HG02970 (cell line): ENCODE measurements around the gene SINHCAF.

Experiments
- ATAC-seq: cut with Tn5 transposase; IDR thresholded peaks from one replicate; pipeline ENCODE4 v1.9.1; 2021; ENCODE audit warnings: mild to moderate bottlenecking, moderate library complexity, moderate number of reproducible peaks; ENCODE audit not compliant: unreplicated experiment, low FRiP score

SINHCAF gene

GRCh38 chr12:31234955-31235867 is 90.7 kb downstream of the SINHCAF start:
- ATAC-seq, result no peak

DNA sequence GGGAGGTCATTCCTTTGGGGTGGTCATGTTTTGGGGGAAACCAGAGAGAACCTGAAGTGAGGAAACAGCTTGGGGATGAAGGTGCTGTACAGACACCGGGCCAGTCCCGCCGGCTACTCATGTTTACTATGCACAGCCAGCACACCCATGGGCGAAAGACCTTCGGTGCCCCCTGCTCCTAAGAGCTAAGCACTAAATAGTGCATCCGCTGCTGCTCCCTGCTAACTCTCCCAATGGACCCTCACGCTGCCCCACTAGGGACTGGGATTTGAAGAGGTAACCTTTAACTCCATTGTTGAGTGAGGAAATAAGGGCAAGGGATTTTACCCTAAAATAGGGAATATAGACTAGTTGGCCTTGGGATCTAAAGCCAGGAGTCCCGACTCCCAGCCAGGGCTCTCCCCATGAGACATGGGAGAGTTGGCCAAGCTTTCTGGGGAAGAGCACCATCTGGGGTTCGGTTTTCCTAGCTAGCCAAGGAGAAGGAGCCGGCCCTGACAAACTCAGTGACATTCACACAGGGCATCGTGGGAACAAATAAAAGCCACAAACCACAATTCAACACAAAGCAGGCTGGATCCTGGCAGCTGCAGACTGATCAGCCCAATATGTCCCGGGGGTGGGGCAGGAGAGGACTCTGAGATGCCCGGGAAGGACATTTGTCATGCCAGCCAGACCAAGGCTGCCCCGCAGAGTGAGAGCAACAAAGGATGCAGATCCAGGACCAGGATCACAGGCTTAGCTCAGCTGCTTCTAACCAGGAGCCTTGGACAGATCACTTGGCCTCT is 91.7 kb downstream of the SINHCAF start:
- ATAC-seq, result no peak

GRCh38 chr12:31233061-31233730 is 92.8 kb downstream of the SINHCAF start:
- no peak for ATAC-seq

- ATAC-seq, result no peak
Observed at GRCh38 chr12:31232361-31232965, 93.5 kb downstream of the SINHCAF start.

DNA sequence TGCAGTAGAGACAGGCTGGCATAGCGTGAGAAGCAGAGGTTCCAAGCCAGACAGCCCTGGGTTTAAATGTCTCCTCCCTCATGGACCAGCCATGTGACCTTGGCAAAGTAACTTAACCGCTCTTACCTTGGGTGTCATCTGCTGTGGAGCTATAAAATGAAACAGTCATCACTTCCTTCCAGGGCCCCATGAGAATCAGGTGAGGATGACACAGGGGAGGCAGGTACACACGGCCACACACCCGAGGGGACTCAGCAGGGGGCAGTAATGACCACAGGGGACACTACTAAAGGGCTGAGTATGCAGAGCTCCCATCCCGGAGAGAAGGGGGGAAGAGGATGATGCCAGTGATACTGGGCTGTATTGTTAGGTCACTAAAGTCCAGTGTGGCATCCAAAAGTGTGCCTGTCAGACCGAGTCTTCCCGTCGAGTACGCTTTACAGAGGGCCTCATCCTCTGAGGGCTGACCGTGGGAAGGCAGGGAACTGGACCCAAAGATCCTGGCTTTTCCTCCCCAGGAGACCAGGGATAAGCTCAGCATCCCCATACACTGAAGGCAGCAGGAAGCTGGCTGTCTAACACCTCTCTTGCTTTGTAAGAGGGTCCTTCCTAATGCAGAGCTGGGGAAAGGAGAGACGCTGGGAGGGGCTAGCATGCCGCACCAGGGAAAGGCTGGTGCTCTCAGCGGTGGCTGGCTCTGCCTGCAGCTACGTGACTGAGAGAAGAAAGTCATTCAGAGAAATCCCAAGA is 94.2 kb downstream of the SINHCAF start:
- no peak for ATAC-seq
